ENCODE results near the gene RALB.

The RALB gene

GRCh38 chr2:120251880-120252224, 800 bp upstream of the RALB start:
- TF ChIP-seq CTCF (IDR thresholded peaks at IDR 0.05) (no peak), ZFX (IDR thresholded peaks at IDR 0.05; ENCODE audit: borderline replicate concordance) (no peak)
- H3K27ac ChIP-seq = no peak overlapping the region

- peak overlapping the region; percentile 45 for H3K27ac ChIP-seq
- TF ChIP-seq ZFX (IDR thresholded peaks at IDR 0.05; ENCODE audit: borderline replicate concordance) (no peak), CTCF (IDR thresholded peaks at IDR 0.05) (peak; percentile 14; the same call in 1 of the 2 replicates)
These were observed 600 bp downstream of the RALB start for GRCh38 chr2:120253021-120253882.

- no peak overlapping the region for H3K27ac ChIP-seq
- TF ChIP-seq ZFX (IDR thresholded peaks at IDR 0.05; ENCODE audit: borderline replicate concordance) (no peak), CTCF (IDR thresholded peaks at IDR 0.05) (no peak)
These were observed 1.5 kb downstream of the RALB start for GRCh38 chr2:120254178-120254577.

- no peak overlapping the region for H3K27ac ChIP-seq
- TF ChIP-seq ZFX (IDR thresholded peaks at IDR 0.05; ENCODE audit: borderline replicate concordance) (no peak), CTCF (IDR thresholded peaks at IDR 0.05) (no peak)
These were observed 2.4 kb downstream of the RALB start for GRCh38 chr2:120255071-120255470.

- TF ChIP-seq ZFX (IDR thresholded peaks at IDR 0.05; ENCODE audit: borderline replicate concordance) = no peak
- no peak for TF ChIP-seq CTCF (IDR thresholded peaks at IDR 0.05)
- H3K27ac ChIP-seq = no peak overlapping the region
These were observed 3.5 kb downstream of the RALB start for GRCh38 chr2:120255986-120256650.

- TF ChIP-seq ZFX (IDR thresholded peaks at IDR 0.05; ENCODE audit: borderline replicate concordance) = no peak
These were observed 4.0 kb downstream of the RALB start for GRCh38 chr2:120256651-120257000.

GRCh38 chr2:120257522-120257921, 4.9 kb downstream of the RALB start:
- TF ChIP-seq CTCF (IDR thresholded peaks at IDR 0.05) (no peak), ZFX (IDR thresholded peaks at IDR 0.05; ENCODE audit: borderline replicate concordance) (no peak)
- no peak overlapping the region for H3K27ac ChIP-seq

More at GRCh38 chr2:120256651-120257000, 4.0 kb downstream of the RALB start:
- H3K27ac ChIP-seq = no peak overlapping the region
